K562 (cell line): ENCODE results near the gene IMMP2L. TPM values are rescaled to one million over a fixed set of nuclear protein-coding genes. Genes with fewer than 3 reads are reported as not detected.
"Not testable (repeated sequence)": the region's sequence is repeated elsewhere in the genome, so short reads cannot be mapped to it uniquely, and the experiment has no call there.

Source experiments
- ATAC-seq: fragments of 200-7000 bp; cut with Tn5 transposase; 3 replicates; pipeline ENCODE4 v1.9.1; 2020; ENCODE audit warnings: moderate library complexity
- BruUV-seq: library from RNA; stranded (reverse); fragments of 400-500 nt; replicated peaks from 2 replicates; lab custom pipeline; 2021; lab: Mats Ljungman, UMichigan
- CTCF ChIA-PET: fragments of 300-600 bp; formaldehyde crosslinking; extraction: SDS; loops from one replicate; lab custom pipeline; 2021; ENCODE audit warnings: low intra/inter-chr PET ratio; lab: Yijun Ruan, JAX
- POLR2A ChIA-PET: fragments of 300-600, 350-650 bp; sonication (Branson Sonifier 250); formaldehyde crosslinking; extraction: SDS; loops from one replicate; lab custom pipeline; 2021; ENCODE audit warnings: antibody characterized with exemption, inconsistent platforms; lab: Yijun Ruan, JAX
- DNase-seq, 4 experiments: peaks; one replicate each; pipeline versions ENCODE4 v3.0.0 to v3.0.0-alpha.2; 2011 to 2018; ENCODE audit warnings: low spot score in 3 of 4, mixed read lengths in 3 of 4; ENCODE audit errors: extremely low read depth in 1 of 4
- FAIRE-seq: peaks from 2 replicates; lab custom pipeline; 2011; peaks lifted over from hg19 to GRCh38; lab: Jason Lieb, UNC
- H2AFZ ChIP-seq: 2 replicates; pipeline ENCODE4 v1.6.0; 2011; ENCODE audit warnings: low read depth, low read length, control low read depth, inconsistent platforms
- H3K27ac ChIP-seq: fragments of 200-600 bp; 3 replicates; pipeline ENCODE4 v1.8.0; 2011; ENCODE audit warnings: low read depth, mild to moderate bottlenecking, control low read depth, inconsistent platforms, low read length, moderate library complexity, mixed read lengths; ENCODE audit errors: extremely low read depth
- H3K27me3 ChIP-seq, 2 experiments: fragments of 300-600 bp in 1 of 2; 2 replicates in 1 of 2; 3 replicates in 1 of 2; pipeline versions ENCODE4 v1.6.0 to v1.8.0; 2011; ENCODE audit warnings: inconsistent platforms in 2 of 2, low read length in 2 of 2, mild to moderate bottlenecking in 1 of 2, mixed read lengths in 1 of 2, moderate library complexity in 1 of 2; ENCODE audit not compliant: control insufficient read depth in 2 of 2, insufficient read depth in 2 of 2
- H3K36me3 ChIP-seq: fragments of 300-600 bp; 3 replicates; pipeline ENCODE4 v1.8.0; 2011; ENCODE audit warnings: mild to moderate bottlenecking, low read length, inconsistent platforms; ENCODE audit not compliant: control insufficient read depth, insufficient read depth
- H3K4me1 ChIP-seq, 2 experiments: fragments of 200-600 bp in 1 of 2; replicated peaks in 1 of 2; 2 replicates in 1 of 2; 3 replicates in 1 of 2; pipeline versions ENCODE4 v1.5.1 to v1.8.0; 2011; ENCODE audit warnings: inconsistent platforms in 2 of 2, low read length in 2 of 2, mild to moderate bottlenecking in 1 of 2, mixed read lengths in 1 of 2, moderate library complexity in 1 of 2; ENCODE audit not compliant: control insufficient read depth in 2 of 2, insufficient read depth in 2 of 2
- H3K4me2 ChIP-seq: 2 replicates; pipeline ENCODE4 v1.6.1; 2011; ENCODE audit warnings: low read length, control low read depth, inconsistent platforms, mixed read lengths; ENCODE audit not compliant: insufficient read depth
- H3K4me3 ChIP-seq: fragments of 200-600 bp; sonication (generic), shearing (Covaris generic); 2 replicates; pipeline ENCODE4 v1.5.1; 2016; ENCODE audit warnings: control low read depth, inconsistent platforms
- H3K79me2 ChIP-seq: fragments of 200-600 bp; 3 replicates; pipeline ENCODE4 v1.8.0; 2011; ENCODE audit warnings: low read length, inconsistent platforms; ENCODE audit not compliant: control insufficient read depth, insufficient read depth
- H3K9ac ChIP-seq, 2 experiments: 2 replicates each; pipeline versions ENCODE4 v1.6.0 to v1.6.1; 2011; ENCODE audit warnings: low read depth in 2 of 2, low read length in 2 of 2, control low read depth in 1 of 2, inconsistent platforms in 1 of 2, mild to moderate bottlenecking in 1 of 2, mixed read lengths in 1 of 2; ENCODE audit not compliant: insufficient read depth in 1 of 2
- H3K9me1 ChIP-seq: one replicate; pipeline ENCODE4 v1.6.0; 2011; ENCODE audit warnings: inconsistent platforms, mild to moderate bottlenecking, low read length, moderate library complexity; ENCODE audit not compliant: control insufficient read depth, insufficient read depth
- H3K9me3 ChIP-seq: replicated peaks from 2 replicates; pipeline ENCODE4 v1.5.1; 2011; ENCODE audit warnings: low read depth, low read length, inconsistent platforms; ENCODE audit not compliant: control insufficient read depth, insufficient read depth
- H4K20me1 ChIP-seq: replicated peaks from 2 replicates; pipeline ENCODE4 v1.6.1; 2011; ENCODE audit warnings: low read length, inconsistent platforms, mixed read lengths; ENCODE audit not compliant: control insufficient read depth, insufficient read depth
- BCOR ChIP-seq: fragments of 450-650 bp; IDR thresholded peaks from 2 replicates; pipeline ENCODE4 v1.6.1; 2016
- HDAC2 ChIP-seq: fragments of 450-650 bp; IDR thresholded peaks from 2 replicates; pipeline ENCODE4 v1.6.1; 2016; ENCODE audit warnings: mild to moderate bottlenecking
- KDM1A ChIP-seq, 2 experiments: fragments of 450-650 bp; IDR thresholded peaks; 2 replicates each; pipeline ENCODE4 v1.6.1; 2016; ENCODE audit warnings: mild to moderate bottlenecking in 2 of 2
- SMARCA5 ChIP-seq: fragments of 450-650 bp; IDR thresholded peaks from 2 replicates; pipeline ENCODE4 v1.6.1; 2016
- ZNF146 ChIP-seq: IDR thresholded peaks from one replicate; pipeline ENCODE4 v1.6.1; 2018; ENCODE audit warnings: missing compliant biosample characterization; ENCODE audit not compliant: unreplicated experiment
- WGBS: fragments of 100-300 bp; shearing (Covaris generic); methylation state at CpG from one replicate; pipeline ENCODE4 v1.1.6; 2016; ENCODE audit warnings: low coverage, mixed read lengths; ENCODE audit not compliant: insufficient coverage; ENCODE audit errors: missing lambda C conversion rate; 5-methylcytosine and 5-hydroxymethylcytosine counted together
- in situ Hi-C: fragments of 300-500 bp; cut with MboI; formaldehyde crosslinking; loops from 4 replicates; pipeline ENCODE4 v1.15.0; 2018; ENCODE audit warnings: inconsistent platforms, mixed read lengths
- intact Hi-C: fragments of 100-400 bp; cut with micrococcal nuclease; formaldehyde crosslinking; loops from 2 replicates; pipeline ENCODE4 v1.14.2; 2022
- polyA plus RNA-seq, 8 experiments: library from polyadenylated mRNA; depleted of rRNA in 4 of 8; stranded (reverse) in 5 of 8; unstranded in 3 of 8; fragments of >200 nt; fragmentation: Nextera tagmentation in 2 of 8; fragmentation: Illumina TruSeq in 1 of 8; extraction: Ambion mirVana in 2 of 8; extraction: Trizol in 1 of 8; gene quantifications; 2 replicates each; pipeline versions ENCODE4 v1.2.1 to v1.2.3, GENCODE V29; 2011 to 2014; ENCODE audit warnings: inconsistent platforms in 1 of 8, missing spikeins in 1 of 8
- total RNA-seq, 7 experiments: library from RNA; depleted of rRNA in 6 of 7; stranded (reverse); fragments of >200 nt in 6 of 7; fragmentation: Illumina TruSeq in 2 of 7; extraction: Trizol in 2 of 7; gene quantifications; 2 replicates each; pipeline versions ENCODE4 v1.2.1 to v1.2.3, GENCODE V29; 2011 to 2021; ENCODE audit warnings: low replicate concordance in 1 of 7
- TF ChIP-seq, protein P1 (sequence below): fragments of 450-650 bp; IDR thresholded peaks from 2 replicates; pipeline ENCODE4 v1.6.1; 2016; ENCODE audit warnings: mild to moderate bottlenecking

IMMP2L gene
- total and polyA plus RNA-seq, 9 of the 15 experiments (the other 6 are each of a cell fraction or from before 2014, with no cell fraction given) = 29.7 to 116 (median 53.0) TPM

DNA sequence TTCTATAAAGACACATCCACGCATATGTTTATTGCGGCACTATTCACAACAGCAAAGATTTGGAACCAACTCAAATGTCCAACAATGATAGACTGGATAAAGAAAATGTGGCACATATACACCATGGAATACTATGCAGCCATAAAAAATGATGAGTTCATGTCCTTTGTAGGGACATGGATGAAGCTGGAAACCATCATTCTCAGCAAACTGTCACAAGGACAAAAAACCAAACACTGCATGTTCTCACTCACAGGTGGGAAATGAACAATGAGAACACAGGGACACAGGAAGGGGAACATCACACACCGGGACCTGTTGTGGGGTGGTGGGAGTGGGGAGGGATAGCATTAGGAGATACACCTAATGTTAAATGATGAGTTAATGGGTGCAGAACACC, 238.6 kb downstream of the IMMP2L start:
- POLR2A ChIA-PET, ATAC-seq, H3K36me3 ChIP-seq, H3K9me1 ChIP-seq, H4K20me1 ChIP-seq, H3K9ac ChIP-seq, in situ Hi-C loops, BruUV-seq, H2AFZ ChIP-seq, H3K27ac ChIP-seq, H3K27me3 ChIP-seq, H3K9me3 ChIP-seq, H3K4me3 ChIP-seq, FAIRE-seq, H3K4me2 ChIP-seq, DNase-seq: not testable (repeated sequence)
- H3K79me2 ChIP-seq = peaks cover 77% of the 10 kb centered on the region
- CTCF ChIA-PET = interaction anchor here (0.6 kb wide), 1 partner anchor 233 kb away, joined by 5 read pairs; the partner anchor contains the start of gene LRRN3
- 96% methylated on average over 3 of the region's 3 CpGs for WGBS
- TF ChIP-seq ZNF146 (CRISPR knock-in tag) (peak; percentile 89), SMARCA5 (peak; percentile 76), HDAC2 (peak; percentile 40; the same call in 1 of the 2 replicates), BCOR (peak; percentile 78), KDM1A (IDR thresholded peaks at IDR 0.05) (peak; percentile 47 to 72; a peak in 3 of 4 replicates)
- TF ChIP-seq, protein P1, sequence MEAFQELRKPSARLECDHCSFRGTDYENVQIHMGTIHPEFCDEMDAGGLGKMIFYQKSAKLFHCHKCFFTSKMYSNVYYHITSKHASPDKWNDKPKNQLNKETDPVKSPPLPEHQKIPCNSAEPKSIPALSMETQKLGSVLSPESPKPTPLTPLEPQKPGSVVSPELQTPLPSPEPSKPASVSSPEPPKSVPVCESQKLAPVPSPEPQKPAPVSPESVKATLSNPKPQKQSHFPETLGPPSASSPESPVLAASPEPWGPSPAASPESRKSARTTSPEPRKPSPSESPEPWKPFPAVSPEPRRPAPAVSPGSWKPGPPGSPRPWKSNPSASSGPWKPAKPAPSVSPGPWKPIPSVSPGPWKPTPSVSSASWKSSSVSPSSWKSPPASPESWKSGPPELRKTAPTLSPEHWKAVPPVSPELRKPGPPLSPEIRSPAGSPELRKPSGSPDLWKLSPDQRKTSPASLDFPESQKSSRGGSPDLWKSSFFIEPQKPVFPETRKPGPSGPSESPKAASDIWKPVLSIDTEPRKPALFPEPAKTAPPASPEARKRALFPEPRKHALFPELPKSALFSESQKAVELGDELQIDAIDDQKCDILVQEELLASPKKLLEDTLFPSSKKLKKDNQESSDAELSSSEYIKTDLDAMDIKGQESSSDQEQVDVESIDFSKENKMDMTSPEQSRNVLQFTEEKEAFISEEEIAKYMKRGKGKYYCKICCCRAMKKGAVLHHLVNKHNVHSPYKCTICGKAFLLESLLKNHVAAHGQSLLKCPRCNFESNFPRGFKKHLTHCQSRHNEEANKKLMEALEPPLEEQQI = peak; percentile 46; the same call in 1 of the 2 replicates
- TF ChIP-seq, all 486 proteins: peak for 6; not testable (repeated sequence) for 480
- H3K4me1 ChIP-seq, intact Hi-C loops: not testable (repeated sequence)
